ENCODE measurements around the gene TXNDC15. TPM values are rescaled to one million over a fixed set of nuclear protein-coding genes. Genes with fewer than 3 reads are reported as not detected.
"Not testable (repeated sequence)": the region's sequence is repeated elsewhere in the genome, so short reads cannot be mapped to it uniquely, and the experiment has no call there.

Gene TXNDC15
- total RNA-seq: 88.5 TPM

- peak; percentile 86 for DNase-seq (ENCODE audit: low spot score)
Measured at GRCh38 chr5:134873987-134874830, at the start of gene TXNDC15. Gene TXNDC15 (plus strand): TSS chr5:134874371. CDS start chr5:134874428, 57 bp downstream.

- DNase-seq (ENCODE audit: low spot score): no peak
Measured at GRCh38 chr5:134824681-134825080, 49.5 kb upstream of the TXNDC15 start.

GRCh38 chr5:134825212-134825611, 49.0 kb upstream of the TXNDC15 start:
- DNase-seq (ENCODE audit: low spot score): no peak

GRCh38 chr5:134833340-134834032, 40.7 kb upstream of the TXNDC15 start:
- no peak for DNase-seq (ENCODE audit: low spot score)

- no peak for DNase-seq (ENCODE audit: low spot score)
Measured at GRCh38 chr5:134835623-134836022, 38.5 kb upstream of the TXNDC15 start.

- no peak for DNase-seq (ENCODE audit: low spot score)
Measured at GRCh38 chr5:134837530-134838181, 36.5 kb upstream of the TXNDC15 start.

- DNase-seq (ENCODE audit: low spot score): not testable (repeated sequence)
Measured at GRCh38 chr5:134838361-134838760, 35.8 kb upstream of the TXNDC15 start.

GRCh38 chr5:134840811-134841210, 33.4 kb upstream of the TXNDC15 start:
- DNase-seq (ENCODE audit: low spot score): no peak

- no peak for DNase-seq (ENCODE audit: low spot score)
Measured at GRCh38 chr5:134844252-134844651, 29.9 kb upstream of the TXNDC15 start.

- DNase-seq (ENCODE audit: low spot score): no peak
Measured at GRCh38 chr5:134845335-134845851, 28.8 kb upstream of the TXNDC15 start.

GRCh38 chr5:134845852-134846640, 28.1 kb upstream of the TXNDC15 start, which contains the start of gene C5orf24:
Gene C5orf24 (plus strand): TSS chr5:134845968. CDS start chr5:134854901, 8,933 bp downstream.
- peak; percentile 95 for DNase-seq (ENCODE audit: low spot score)

- DNase-seq (ENCODE audit: low spot score): no peak
Measured at GRCh38 chr5:134846641-134846960, 27.6 kb upstream of the TXNDC15 start.

GRCh38 chr5:134849434-134849933, 24.7 kb upstream of the TXNDC15 start:
- DNase-seq (ENCODE audit: low spot score): not testable (repeated sequence)

- no peak for DNase-seq (ENCODE audit: low spot score)
Measured at GRCh38 chr5:134851307-134851923, 22.8 kb upstream of the TXNDC15 start.

- not testable (repeated sequence) for DNase-seq (ENCODE audit: low spot score)
Measured at GRCh38 chr5:134856465-134856864, 17.7 kb upstream of the TXNDC15 start.

GRCh38 chr5:134857401-134857800, 16.8 kb upstream of the TXNDC15 start:
- no peak for DNase-seq (ENCODE audit: low spot score)

- no peak for DNase-seq (ENCODE audit: low spot score)
Measured at GRCh38 chr5:134864707-134865106, 9.5 kb upstream of the TXNDC15 start.

GRCh38 chr5:134873494-134873893, 677 bp upstream of the TXNDC15 start:
- DNase-seq (ENCODE audit: low spot score): no peak

- DNase-seq (ENCODE audit: low spot score): peak; percentile 59
Measured at GRCh38 chr5:134874831-134875655, 872 bp downstream of the TXNDC15 start.

GRCh38 chr5:134877159-134877558, 3.0 kb downstream of the TXNDC15 start:
- DNase-seq (ENCODE audit: low spot score): no peak
